Activated CD8-positive, alpha-beta memory T cell treated with anti-CD3 and anti-CD28 coated beads, Interleukin-2, amount 50 U/mL, for 1 hour (primary cell): ENCODE data around the gene MEIS2.

Experiments
- DNase-seq: peaks from one replicate; pipeline ENCODE4 v3.0.0-alpha.2; 2020; ENCODE audit errors: extremely low read depth

The MEIS2 gene

GRCh38 chr15:37098468-37099318 lies 1.7 kb downstream of the MEIS2 start:
- no peak for DNase-seq

- DNase-seq: no peak
Observed at GRCh38 chr15:37097144-37097919, 3.0 kb downstream of the MEIS2 start.

GRCh38 chr15:37096558-37097143 lies 3.7 kb downstream of the MEIS2 start:
- no peak for DNase-seq

GRCh38 chr15:37095770-37096557 lies 4.4 kb downstream of the MEIS2 start:
- DNase-seq: no peak

- DNase-seq: no peak
Observed at GRCh38 chr15:37094915-37095711, 5.2 kb downstream of the MEIS2 start.

- DNase-seq: no peak
Observed at GRCh38 chr15:37094333-37094914, 5.9 kb downstream of the MEIS2 start.

- no peak for DNase-seq
Observed at GRCh38 chr15:37093480-37094332, 6.6 kb downstream of the MEIS2 start.

GRCh38 chr15:37090543-37091175 lies 9.7 kb downstream of the MEIS2 start:
- DNase-seq: no peak

- no peak for DNase-seq
Observed at GRCh38 chr15:37088436-37088835, 11.9 kb downstream of the MEIS2 start.

- no peak for DNase-seq
Observed at GRCh38 chr15:37087131-37087588, 13.2 kb downstream of the MEIS2 start.

GRCh38 chr15:37086521-37086920 lies 13.8 kb downstream of the MEIS2 start:
- DNase-seq: no peak

- DNase-seq: no peak
Observed at GRCh38 chr15:37086120-37086519, 14.2 kb downstream of the MEIS2 start.

GRCh38 chr15:37084602-37085001 lies 15.7 kb downstream of the MEIS2 start:
- DNase-seq: no peak

- no peak for DNase-seq
Observed at GRCh38 chr15:37083610-37084009, 16.7 kb downstream of the MEIS2 start.

- no peak for DNase-seq
Observed at GRCh38 chr15:37081983-37082382, 18.4 kb downstream of the MEIS2 start.

GRCh38 chr15:37080261-37080921 lies 20.0 kb downstream of the MEIS2 start:
- no peak for DNase-seq

GRCh38 chr15:37079726-37080125 lies 20.6 kb downstream of the MEIS2 start:
- no peak for DNase-seq

- no peak for DNase-seq
Observed at GRCh38 chr15:37078566-37078965, 21.8 kb downstream of the MEIS2 start.
